CD4-positive, alpha-beta T cell treated with Interleukin-1 beta for 1 hour (primary cell): Measurements from ENCODE around the gene MEX3A.
A peak's percentile ranks its signal among the peaks of the same experiment; 100 is the strongest.

Source experiments
- DNase-seq, 2 donors: peaks; one replicate each; pipeline ENCODE4 v3.0.0-alpha.2; 2020 to 2022

MEX3A gene

GRCh38 chr1:156102633-156103511, 20.6 kb upstream of the MEX3A start:
- no peak for DNase-seq

DNA sequence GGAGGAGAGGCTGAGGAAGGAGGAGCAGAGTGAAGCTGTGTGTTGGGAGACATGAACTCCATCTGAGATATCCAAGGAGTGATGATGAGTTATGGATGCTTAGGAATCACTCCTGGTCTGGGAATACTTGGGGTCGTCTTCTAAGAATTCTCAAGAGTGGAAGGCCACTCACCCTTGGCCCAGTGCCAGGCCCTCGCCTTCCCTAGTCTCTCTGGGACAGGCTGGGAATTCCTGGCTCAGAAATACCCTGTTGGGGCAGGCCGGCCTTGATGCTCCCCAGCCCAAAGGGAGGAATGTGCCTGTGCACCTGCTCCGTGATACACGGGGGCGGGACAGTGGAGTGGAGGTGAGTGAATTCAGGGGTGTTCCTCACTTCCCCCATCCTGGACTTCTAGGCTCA, 19.6 kb upstream of the MEX3A start:
- DNase-seq = no peak

DNA sequence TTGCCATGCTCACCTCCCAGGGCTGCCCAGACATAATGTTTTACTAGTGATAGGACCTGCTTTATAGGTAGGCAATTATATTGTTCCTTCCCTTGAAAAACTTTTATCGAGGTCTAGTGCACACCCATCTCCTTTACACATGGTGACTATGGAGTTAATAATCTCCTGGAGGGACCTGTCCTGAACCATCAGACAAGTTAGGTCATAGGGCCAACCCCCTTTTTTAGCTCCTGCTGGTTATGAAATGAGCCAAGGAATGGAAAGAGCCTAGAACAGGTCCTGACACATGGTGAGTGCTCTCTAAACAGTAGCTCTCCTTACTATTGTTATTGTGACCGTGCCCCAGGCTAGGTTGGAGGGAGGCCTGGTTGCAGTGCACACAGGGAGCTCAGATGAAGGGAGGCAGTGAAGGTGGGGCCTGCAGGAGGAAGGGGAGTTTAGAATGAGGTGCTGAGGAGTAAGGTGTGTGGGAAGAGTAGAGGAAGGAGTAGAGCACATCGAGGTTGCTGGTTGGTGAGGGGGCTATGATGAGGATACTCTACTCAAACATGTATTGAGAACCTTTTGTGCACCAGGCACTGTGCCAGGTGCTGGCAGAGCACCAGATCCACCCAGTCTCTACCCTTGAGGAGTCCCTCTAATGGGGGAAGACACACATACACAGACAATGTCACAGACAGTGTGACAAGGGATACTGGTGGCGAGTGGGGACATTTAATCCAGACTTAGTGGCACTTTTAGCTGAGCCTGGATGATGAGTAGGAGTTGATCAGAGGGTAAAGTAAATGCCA, 18.1 kb upstream of the MEX3A start:
- no peak for DNase-seq

DNA sequence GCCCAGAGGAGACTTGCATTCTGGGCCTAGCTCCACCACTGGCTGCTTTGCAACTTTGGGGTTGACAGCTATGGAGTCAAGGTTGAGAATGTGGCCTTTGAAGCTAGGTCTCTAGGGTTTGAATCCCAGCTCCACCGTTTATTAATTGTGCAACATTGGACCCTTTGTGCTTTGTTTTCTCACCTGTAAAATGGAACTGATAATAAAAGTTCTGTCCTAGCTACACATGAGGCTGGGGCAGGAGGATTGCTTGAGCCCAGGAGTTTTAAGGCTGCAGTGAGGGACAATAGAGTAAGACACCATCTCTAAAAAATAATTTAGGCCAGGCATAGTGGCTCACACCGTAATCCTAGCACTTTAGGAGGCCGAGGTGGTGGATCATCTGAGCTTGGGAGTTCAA, 17.0 kb upstream of the MEX3A start:
- DNase-seq = no peak

DNA sequence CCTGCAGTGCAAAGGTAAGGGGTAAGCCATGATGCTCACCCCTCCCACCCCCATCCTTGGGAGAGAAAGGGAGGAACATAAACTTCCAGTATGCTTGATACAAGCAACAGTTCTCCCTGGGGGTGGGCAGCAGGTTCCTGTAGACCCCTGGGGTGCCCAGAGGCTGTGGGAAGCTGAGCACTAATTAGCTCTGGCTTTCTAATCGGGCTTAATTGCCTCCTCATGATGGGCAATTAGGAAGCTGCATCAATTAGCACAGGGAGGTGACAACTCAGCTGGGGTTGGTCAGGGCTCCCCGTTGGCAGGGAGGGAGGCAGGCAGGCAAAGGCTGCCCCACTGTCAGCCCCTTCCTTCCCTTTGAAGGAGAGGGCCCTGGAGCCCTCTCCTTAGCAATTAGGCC, 16.5 kb upstream of the MEX3A start:
- no peak for DNase-seq

DNA sequence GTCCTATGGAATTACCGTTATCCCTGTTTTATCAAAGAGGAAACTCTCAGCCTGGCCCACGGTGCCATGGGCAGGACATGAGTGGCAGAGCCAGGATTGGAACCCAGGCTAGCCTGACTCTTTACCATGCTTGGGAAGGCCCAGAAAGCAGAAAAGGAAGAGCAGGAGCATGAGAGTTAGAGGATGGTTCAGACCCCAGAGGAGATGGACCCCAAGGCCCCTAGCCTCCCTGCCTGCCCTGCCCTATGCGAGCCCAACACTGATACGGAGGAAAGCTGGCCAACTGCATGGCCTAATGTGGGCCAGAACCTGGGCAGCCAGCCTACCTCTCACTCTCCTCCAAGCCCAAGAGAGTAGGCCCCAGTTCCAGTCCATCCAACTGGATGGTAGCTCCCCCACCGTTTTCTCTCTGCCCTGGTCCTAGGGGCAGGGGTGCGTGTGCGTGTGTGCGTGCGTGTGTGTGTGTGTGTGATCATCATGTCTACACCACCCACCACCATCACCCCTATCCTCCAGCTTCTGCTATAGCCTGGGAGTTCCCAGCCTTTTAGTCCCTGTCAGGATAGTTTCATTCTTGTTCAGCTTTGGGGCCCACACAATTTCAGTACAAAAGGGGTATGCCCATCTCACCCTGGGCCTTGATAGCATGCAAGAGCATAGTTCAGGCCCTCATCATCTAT, 15.4 kb upstream of the MEX3A start:
- no peak for DNase-seq

GRCh38 chr1:156096640-156097391, 14.6 kb upstream of the MEX3A start:
- DNase-seq = peak; percentile 91 to 96

DNA sequence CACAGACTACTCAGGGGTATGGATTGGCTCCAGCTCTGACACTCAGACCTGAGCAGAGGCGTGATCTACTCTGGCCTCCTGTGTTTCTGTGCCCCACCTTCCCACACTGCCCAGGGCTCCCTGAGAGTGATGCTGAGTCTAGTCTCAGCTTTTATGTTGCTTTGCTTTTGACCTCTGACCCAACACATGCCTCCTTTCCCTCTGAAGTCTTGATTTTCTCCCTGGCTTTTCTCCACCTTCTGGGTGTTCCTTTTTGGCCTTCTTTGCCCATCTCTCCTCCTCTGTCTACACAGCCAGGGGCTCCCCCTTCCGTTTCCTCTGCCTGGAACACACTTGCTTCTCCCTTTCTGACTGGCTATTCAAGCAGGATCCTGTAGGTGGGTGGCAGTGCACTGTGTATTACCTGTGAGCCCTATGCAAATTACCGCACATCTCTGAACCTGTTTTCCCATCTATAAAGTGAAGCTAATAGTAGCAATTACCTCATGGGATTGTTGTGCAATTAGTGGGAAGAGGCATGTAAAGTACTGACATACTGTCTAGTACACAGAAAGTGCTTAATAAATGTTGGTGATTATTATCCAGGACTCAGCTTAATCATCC, 13.7 kb upstream of the MEX3A start:
- no peak for DNase-seq

DNA sequence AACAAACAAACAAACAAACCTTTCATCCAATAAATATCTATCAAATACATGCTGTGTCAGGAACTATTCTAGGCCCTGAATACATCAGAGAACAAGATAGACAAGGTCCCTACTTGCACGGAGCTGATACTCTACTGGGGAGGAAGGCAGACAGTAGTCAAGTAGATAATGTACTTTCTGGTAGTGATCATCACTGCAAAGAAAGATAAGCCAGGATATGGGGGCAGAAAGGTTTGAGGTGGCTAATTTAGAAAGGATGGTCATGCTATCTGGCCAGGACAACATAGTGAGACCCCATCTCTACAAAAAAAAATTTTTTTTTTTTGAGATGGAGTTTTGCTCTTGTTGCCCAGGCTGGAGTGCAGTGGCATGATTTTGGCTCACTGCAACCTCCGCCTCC, 9.3 kb upstream of the MEX3A start:
- no peak for DNase-seq

DNA sequence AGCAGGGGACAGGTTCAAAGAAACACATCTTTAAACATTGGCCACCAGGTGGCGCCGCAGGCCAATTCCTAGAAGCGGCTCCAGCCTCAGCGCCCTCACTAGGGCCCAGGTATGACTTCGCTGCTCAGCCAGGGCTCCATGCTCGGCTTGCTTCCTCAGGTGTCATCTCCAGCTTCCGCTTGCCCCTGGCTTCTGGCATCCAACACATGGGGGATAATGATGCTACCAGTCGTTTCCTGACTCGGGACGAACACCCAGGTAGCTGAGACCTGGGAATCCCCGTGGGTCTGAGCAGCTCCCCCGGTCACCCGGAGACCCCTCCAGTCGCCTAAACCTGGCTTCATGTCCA, 8.5 kb upstream of the MEX3A start:
- peak; percentile 86 to 88 for DNase-seq

- DNase-seq = no peak
These were observed 8.0 kb upstream of the MEX3A start for GRCh38 chr1:156090138-156090839.

DNA sequence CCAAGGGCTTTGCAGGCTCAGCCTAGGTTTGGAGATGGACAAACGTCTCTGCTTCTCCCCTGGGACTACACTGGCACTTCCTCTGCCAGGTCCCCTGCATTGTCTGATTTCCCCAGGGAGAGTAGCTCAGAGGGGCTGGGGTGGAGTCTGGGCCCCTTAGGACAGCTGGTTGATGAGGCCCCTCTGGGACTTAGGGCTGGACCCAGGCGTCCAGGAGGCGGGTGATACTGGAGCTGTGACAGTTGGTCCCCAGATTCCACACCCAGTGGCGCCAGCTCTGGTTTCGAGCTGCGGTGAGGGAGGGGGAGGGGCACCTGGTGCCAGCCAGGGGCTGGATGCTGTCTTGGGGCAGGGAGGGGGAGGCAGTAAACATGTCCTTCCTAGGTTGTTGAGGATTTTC, 7.4 kb upstream of the MEX3A start:
- DNase-seq = no peak

DNA sequence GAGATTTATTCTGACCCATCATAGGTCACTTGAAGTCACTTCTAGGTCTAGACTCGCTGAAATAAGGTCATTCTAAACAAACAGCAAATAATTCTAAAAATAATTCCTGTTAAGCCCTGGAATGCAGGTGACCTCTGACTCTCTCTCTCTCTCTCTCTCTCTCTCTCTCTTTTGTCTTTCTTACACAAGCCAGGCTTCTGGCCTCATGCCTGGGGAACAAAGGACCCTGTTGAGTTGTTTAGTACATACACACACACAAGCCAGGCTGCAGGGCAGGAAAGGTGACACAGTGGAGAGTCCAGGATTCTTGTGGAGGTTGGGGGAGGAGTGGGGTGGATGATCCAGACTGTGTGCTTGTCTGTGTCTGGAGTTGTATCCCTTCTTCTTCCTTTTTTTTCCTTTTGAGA, 4.0 kb upstream of the MEX3A start:
- DNase-seq = no peak

GRCh38 chr1:156083800-156084790, 1.8 kb upstream of the MEX3A start:
- no peak for DNase-seq

DNA sequence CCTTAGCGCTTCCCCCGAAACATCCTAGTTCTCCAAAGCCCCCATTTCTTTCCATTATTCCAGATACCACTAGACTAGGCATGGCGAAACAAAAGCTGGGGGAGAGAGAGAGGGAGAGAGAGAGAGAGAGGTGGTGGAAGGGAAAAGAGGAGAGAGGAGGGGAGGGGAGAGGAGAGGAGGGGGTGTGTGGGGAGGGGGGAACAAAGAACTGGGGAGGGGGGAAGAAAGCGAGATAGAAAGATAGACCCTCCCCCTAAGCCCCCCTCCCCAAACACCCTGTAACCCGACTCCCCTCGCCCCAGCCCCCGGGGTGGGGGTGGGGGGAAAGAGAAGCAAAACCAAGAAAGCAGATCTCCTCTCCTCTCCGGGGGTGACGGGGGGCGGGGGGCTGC, 352 bp downstream of the MEX3A start:
- no peak for DNase-seq

DNA sequence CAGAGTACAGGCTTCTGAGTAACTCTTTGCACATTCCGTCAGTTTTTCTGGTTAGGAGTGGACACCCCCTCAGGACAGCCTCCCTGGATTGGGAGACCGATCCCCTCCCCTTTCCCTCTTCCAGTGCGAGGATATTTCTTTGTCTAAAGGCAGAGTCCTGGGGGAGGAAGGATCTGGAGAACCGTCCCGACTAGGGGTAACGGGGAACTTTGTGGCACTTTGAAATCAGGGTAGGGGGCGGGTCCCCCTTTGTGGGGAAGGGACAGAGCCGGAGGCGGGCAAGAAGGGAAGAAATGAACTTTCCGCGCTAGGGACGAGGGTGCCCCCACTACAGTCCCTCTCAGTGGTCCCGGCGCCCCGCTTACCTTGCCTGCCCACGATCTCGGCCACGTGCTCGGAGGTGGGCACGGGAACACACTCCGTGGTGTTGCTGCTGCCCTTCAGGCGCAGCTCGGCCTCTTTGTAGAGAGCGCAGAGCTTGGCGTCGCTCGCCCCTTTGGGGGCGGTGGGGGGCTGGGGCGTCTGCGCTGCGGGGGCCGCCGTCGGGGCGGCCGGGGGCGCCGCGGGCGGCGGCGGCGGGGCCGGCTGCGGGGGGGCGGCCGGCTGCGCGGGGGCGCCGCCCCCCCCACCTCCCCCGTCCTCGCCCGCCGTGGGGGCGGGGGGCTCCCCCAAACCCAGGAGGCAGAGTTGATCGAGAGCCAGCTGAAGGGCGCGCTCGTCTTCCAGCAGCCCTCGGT, 917 bp downstream of the MEX3A start:
- DNase-seq = no peak

- no peak for DNase-seq
These were observed 1.4 kb downstream of the MEX3A start for GRCh38 chr1:156080863-156081179.

DNA sequence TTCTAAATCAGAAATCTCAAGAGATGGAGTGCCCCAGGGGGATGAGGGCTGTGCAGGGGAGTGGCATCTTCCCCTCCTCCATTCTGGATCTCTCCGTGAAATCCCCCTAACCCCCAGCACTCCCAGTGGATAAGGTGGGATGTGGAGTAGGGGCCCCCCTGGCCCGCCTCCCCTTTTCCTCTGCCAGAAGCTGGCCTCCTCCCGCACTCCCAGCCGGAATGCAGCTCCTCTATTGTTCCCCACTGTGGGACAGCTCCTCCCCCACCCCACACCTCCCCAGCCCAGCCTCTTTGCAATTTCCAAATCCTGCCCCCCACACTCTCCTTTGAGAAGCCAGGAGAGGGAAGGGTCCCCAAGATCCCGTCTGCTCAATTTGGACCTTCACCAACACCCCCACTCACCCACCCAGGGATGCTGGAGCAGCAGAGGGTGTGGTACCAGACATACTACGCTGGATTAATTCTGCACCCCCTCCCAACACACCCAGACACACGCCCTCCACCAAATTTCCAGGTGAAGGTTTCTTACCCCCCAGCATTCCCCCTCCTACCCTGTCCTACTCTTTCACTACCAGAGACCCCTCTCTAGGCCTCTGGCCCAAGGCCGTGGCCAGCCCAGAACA, 1.9 kb downstream of the MEX3A start:
- DNase-seq = no peak

DNA sequence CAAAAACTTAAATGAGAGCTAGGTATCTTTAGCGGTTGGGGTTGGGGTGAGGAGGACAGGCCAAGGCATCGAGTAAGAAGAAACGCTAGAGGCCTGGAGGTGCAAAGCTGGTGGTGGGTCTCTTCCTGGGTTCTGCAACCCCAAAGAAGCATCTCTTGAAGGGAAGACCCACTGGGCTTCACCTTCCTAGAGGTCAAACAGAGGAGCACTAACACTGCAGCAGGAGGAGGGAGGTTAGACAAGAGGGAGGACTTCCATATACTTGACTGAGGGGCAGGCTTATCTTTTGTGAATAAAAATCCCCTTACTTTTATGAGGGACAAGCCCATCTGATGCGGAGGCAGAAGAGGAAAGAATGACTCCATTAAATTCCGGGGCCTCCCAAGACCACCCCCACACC, 2.5 kb downstream of the MEX3A start:
- no peak for DNase-seq

DNA sequence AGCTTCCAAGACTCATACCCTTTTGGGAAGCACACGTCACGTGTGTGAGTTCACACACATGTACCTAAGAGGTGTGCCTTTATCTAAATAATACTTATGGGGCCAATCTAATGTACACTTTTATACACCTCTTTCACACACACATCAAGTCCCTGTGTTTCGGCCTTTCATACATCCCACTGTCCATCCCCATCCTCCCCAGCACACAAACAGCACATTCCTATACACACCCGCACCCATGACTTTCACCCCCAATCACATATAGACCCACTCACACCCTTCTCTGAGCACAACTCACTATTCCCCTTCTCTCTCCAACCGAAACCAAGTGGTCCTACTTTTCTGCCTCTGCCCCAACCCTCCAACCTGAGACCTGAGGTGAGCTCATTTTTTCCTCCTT, 3.5 kb downstream of the MEX3A start:
- DNase-seq = no peak
